KMS-11 (cell line): ENCODE results near the gene PGA3.
"Not testable (repeated sequence)": the region's sequence is repeated elsewhere in the genome, so short reads cannot be mapped to it uniquely, and the experiment has no call there.

ENCODE experiments used
- H2AFZ ChIP-seq: fragments of 200-600 bp; sonication (generic); 2 replicates; pipeline ENCODE4 v1.6.1; 2016; ENCODE audit warnings: antibody characterized with exemption, mixed run types, low read depth
- H3K27ac ChIP-seq: fragments of 200-600 bp; sonication (generic); 2 replicates; pipeline ENCODE4 v1.6.1; 2016; ENCODE audit warnings: mild to moderate bottlenecking, mixed run types
- H3K27me3 ChIP-seq: fragments of 200-600 bp; sonication (generic); 2 replicates; pipeline ENCODE4 v1.6.1; 2017; ENCODE audit warnings: mild to moderate bottlenecking, low read depth, mixed run types, moderate library complexity; ENCODE audit not compliant: insufficient read depth
- H3K36me3 ChIP-seq: fragments of 200-600 bp; sonication (generic); 2 replicates; pipeline ENCODE4 v1.6.1; 2017; ENCODE audit warnings: mild to moderate bottlenecking, mixed run types; ENCODE audit not compliant: insufficient read depth
- H3K4me1 ChIP-seq: fragments of 200-600 bp; sonication (generic); 2 replicates; pipeline ENCODE4 v1.6.1; 2016; ENCODE audit warnings: mild to moderate bottlenecking, low read depth, mixed run types; ENCODE audit not compliant: poor library complexity, severe bottlenecking
- H3K4me2 ChIP-seq: fragments of 200-600 bp; sonication (generic); 2 replicates; pipeline ENCODE4 v1.7.0; 2016; ENCODE audit warnings: mild to moderate bottlenecking, mixed run types
- H3K4me3 ChIP-seq: fragments of 200-600 bp; sonication (generic); IDR thresholded peaks from 2 replicates; pipeline ENCODE4 v1.6.1; 2017; ENCODE audit warnings: low read depth, low read length, mixed read lengths; ENCODE audit not compliant: insufficient read depth
- H3K79me2 ChIP-seq: fragments of 200-600 bp; sonication (generic); 2 replicates; pipeline ENCODE4 v1.6.1; 2016; ENCODE audit warnings: low read depth, mixed run types; ENCODE audit not compliant: insufficient read depth
- H3K9ac ChIP-seq: fragments of 200-600 bp; sonication (generic); 2 replicates; pipeline ENCODE4 v1.6.1; 2016; ENCODE audit warnings: mild to moderate bottlenecking, mixed run types
- H4K20me1 ChIP-seq: fragments of 200-600 bp; sonication (generic); 2 replicates; pipeline ENCODE4 v1.6.1; 2016; ENCODE audit warnings: mild to moderate bottlenecking, mixed run types; ENCODE audit not compliant: insufficient read depth
- CTCF ChIP-seq: fragments of 200-600 bp; sonication (generic); conservative IDR thresholded peaks from 2 replicates; pipeline ENCODE4 v1.6.1; 2017; ENCODE audit warnings: low read depth, mild to moderate bottlenecking, antibody characterized with exemption, low read length, moderate library complexity, mixed read lengths

PGA3 gene

GRCh38 chr11:61198948-61199523, 4.3 kb upstream of the PGA3 start:
- Histone ChIP-seq H3K4me1 (no peaks in the 10 kb centered on the region), H3K79me2 (no peaks in the 10 kb centered on the region), H2AFZ (no peak overlapping the region), H4K20me1 (no peaks in the 10 kb centered on the region), H3K4me2 (no peak overlapping the region), H3K27ac (no peak overlapping the region), H3K27me3 (peaks cover 7% of the 10 kb centered on the region), H3K9ac (no peak overlapping the region), H3K4me3 (no peak overlapping the region), H3K36me3 (no peaks in the 10 kb centered on the region)
- no peak for TF ChIP-seq CTCF

- Histone ChIP-seq H3K36me3 (no peaks in the 10 kb centered on the region), H3K4me1 (no peaks in the 10 kb centered on the region), H3K4me2 (no peak overlapping the region), H4K20me1 (no peaks in the 10 kb centered on the region), H3K9ac (no peak overlapping the region), H3K27me3 (peaks cover 12% of the 10 kb centered on the region), H2AFZ (no peak overlapping the region), H3K27ac (no peak overlapping the region), H3K4me3 (no peak overlapping the region), H3K79me2 (no peaks in the 10 kb centered on the region)
- TF ChIP-seq CTCF: no peak
Measured at GRCh38 chr11:61201476-61201875, 1.8 kb upstream of the PGA3 start.

- H2AFZ ChIP-seq, H3K4me3 ChIP-seq, H3K4me1 ChIP-seq, H3K27ac ChIP-seq, H3K4me2 ChIP-seq, H3K36me3 ChIP-seq, H4K20me1 ChIP-seq, H3K79me2 ChIP-seq, H3K9ac ChIP-seq: not testable (repeated sequence)
- peaks cover 12% of the 10 kb centered on the region for H3K27me3 ChIP-seq
Measured at GRCh38 chr11:61203873-61204272, 558 bp downstream of the PGA3 start.

- not testable (repeated sequence) for H3K27ac ChIP-seq, H3K4me1 ChIP-seq, H4K20me1 ChIP-seq, H3K9ac ChIP-seq, H3K4me3 ChIP-seq, H3K36me3 ChIP-seq, H2AFZ ChIP-seq, H3K79me2 ChIP-seq, H3K4me2 ChIP-seq
- H3K27me3 ChIP-seq: peaks cover 12% of the 10 kb centered on the region
Measured at GRCh38 chr11:61204502-61205059, 1.3 kb downstream of the PGA3 start.

GRCh38 chr11:61207636-61208310, 4.5 kb downstream of the PGA3 start:
- H3K4me1 ChIP-seq, H3K9ac ChIP-seq, H4K20me1 ChIP-seq, H3K4me3 ChIP-seq, H2AFZ ChIP-seq, H3K36me3 ChIP-seq, H3K79me2 ChIP-seq, H3K27ac ChIP-seq, H3K4me2 ChIP-seq: not testable (repeated sequence)
- peaks cover 16% of the 10 kb centered on the region for H3K27me3 ChIP-seq

GRCh38 chr11:61210629-61211028, 7.3 kb downstream of the PGA3 start:
- H3K4me1 ChIP-seq, H2AFZ ChIP-seq, H4K20me1 ChIP-seq, H3K4me3 ChIP-seq, H3K36me3 ChIP-seq, H3K79me2 ChIP-seq, H3K27me3 ChIP-seq, H3K27ac ChIP-seq, H3K4me2 ChIP-seq, H3K9ac ChIP-seq: not testable (repeated sequence)

GRCh38 chr11:61211327-61211952, 8.1 kb downstream of the PGA3 start:
- H2AFZ ChIP-seq, H3K27ac ChIP-seq, H3K79me2 ChIP-seq, H3K4me2 ChIP-seq, H3K4me1 ChIP-seq, H3K36me3 ChIP-seq, H3K4me3 ChIP-seq, H4K20me1 ChIP-seq, H3K27me3 ChIP-seq, H3K9ac ChIP-seq: not testable (repeated sequence)

GRCh38 chr11:61212202-61212601, 8.9 kb downstream of the PGA3 start:
- not testable (repeated sequence) for H3K9ac ChIP-seq, H3K4me1 ChIP-seq, H3K36me3 ChIP-seq, H3K27ac ChIP-seq, H3K79me2 ChIP-seq, H4K20me1 ChIP-seq, H3K4me3 ChIP-seq, H2AFZ ChIP-seq, H3K4me2 ChIP-seq, H3K27me3 ChIP-seq
